T47D (cell line): Measurements from ENCODE around the gene GRM3.
"Not testable (repeated sequence)": the region's sequence is repeated elsewhere in the genome, so short reads cannot be mapped to it uniquely, and the experiment has no call there.

ENCODE experiments used
- DNase-seq, 2 experiments: peaks; one replicate each; pipeline versions ENCODE4 v3.0.0 to v3.0.0-alpha.2; 2011 to 2012; ENCODE audit warnings: low read depth in 1 of 2, low spot score in 1 of 2
- JUND ChIP-seq: IDR thresholded peaks from 2 replicates; pipeline ENCODE4 v1.6.1; 2012; ENCODE audit warnings: low read depth
- in situ Hi-C: cut with HindIII; loops from 2 replicates; pipeline ENCODE4 v1.10.0; 2016; ENCODE audit warnings: low sequenced_read_pairs, low pct_unique_long_range_greater_than_20kb

GRM3 gene

GRCh38 chr7:86643561-86644281 lies at the start of gene GRM3:
Gene GRM3, plus strand, starts transcription at chr7:86643909. Its CDS starts 121,237 bp downstream, at chr7:86765146.
- DNase-seq: no peak
- in situ Hi-C loops: no loop called here
- TF ChIP-seq JUND: no peak

- DNase-seq: peak in 1 of 2 experiments; percentile 73
- in situ Hi-C loops: no loop called here
- no peak for TF ChIP-seq JUND
Observed at GRCh38 chr7:86598311-86598710, 45.4 kb upstream of the GRM3 start.

DNA sequence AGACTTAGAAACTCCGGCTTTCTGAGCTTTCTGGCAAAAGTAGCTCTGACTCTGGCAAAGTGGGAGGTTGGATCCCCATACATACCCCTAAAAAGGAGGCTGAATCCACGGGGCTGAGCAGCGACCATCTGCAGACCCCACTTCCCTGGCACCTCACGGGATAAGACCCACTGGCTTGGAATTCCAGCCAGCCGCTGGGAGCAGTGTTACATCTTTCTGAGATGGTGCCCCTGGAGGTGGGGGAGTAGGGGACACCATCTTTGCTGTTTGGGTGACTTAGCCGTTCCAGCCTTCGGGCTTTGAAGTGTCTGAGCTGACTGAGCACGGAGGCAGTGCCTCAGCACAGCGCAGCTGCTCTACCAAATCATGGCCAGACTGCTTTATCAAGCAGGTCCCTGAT lies 45.0 kb upstream of the GRM3 start:
- no peak for DNase-seq
- in situ Hi-C loops: no loop called here
- no peak for TF ChIP-seq JUND

- no peak for TF ChIP-seq JUND
- in situ Hi-C loops: no loop called here
- peak in 1 of 2 experiments; percentile 23 for DNase-seq
Observed at GRCh38 chr7:86600506-86601290, 43.0 kb upstream of the GRM3 start.

GRCh38 chr7:86615711-86616110 lies 28.0 kb upstream of the GRM3 start:
- peak in 1 of 2 experiments; percentile 19 for DNase-seq
- in situ Hi-C loops: not testable (repeated sequence)

GRCh38 chr7:86644282-86645224 lies 844 bp downstream of the GRM3 start:
- no peak for DNase-seq
- no peak for TF ChIP-seq JUND
- in situ Hi-C loops: no loop called here

DNA sequence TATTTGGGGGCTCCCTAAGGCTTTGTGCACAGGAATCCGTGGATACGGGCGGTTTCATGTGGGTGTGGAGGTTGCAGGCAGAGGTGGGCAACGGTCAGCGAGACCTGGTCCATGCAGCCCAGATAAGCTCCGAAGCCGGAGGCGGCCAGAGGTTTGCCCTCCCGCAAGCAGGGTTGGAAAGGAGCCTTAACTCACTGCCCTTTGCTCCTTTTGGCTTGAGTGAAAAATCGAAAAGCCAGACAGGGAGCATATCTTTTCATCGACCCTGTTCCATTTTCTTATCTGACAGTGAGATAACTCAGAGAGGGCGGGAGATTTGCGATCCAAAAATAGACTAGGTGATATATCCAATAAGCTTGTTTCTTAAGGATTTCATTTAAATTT lies 1.5 kb downstream of the GRM3 start:
- in situ Hi-C loops: no loop called here
- TF ChIP-seq JUND: no peak
- no peak for DNase-seq

DNA sequence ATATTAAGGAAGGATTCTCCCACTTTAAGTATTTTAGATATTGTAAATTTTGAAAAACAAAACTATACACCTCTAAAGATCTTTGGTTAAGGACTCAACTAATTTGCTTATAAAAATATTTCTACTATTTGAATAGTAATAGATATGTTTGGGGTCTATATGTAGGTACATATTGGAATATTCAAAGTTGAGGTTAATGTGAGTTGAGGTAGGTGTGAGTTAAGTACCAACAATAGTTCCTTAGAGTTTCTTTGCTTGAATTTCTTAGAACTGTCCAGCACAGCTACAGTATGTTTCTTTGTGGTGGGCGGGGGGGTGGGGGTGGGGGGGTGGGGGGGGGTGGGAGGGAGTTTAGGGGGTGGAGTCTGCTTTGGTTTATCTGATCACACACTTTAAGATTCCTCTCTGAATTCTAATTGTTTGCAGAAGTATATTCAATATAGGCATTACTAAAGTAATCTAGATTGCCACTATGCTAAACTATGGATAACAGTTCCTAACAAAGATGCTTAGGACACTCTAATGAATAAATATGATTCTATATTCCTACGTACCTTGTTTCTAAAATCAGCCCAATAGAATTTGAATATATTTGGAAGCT lies 2.1 kb downstream of the GRM3 start:
- no peak for TF ChIP-seq JUND
- in situ Hi-C loops: no loop called here
- no peak for DNase-seq

GRCh38 chr7:86647385-86648094 lies 3.8 kb downstream of the GRM3 start:
- TF ChIP-seq JUND: no peak
- in situ Hi-C loops: no loop called here
- DNase-seq: no peak

GRCh38 chr7:86648169-86648568 lies 4.5 kb downstream of the GRM3 start:
- no peak for TF ChIP-seq JUND
- DNase-seq: no peak
- in situ Hi-C loops: no loop called here

- no peak for TF ChIP-seq JUND
Observed at GRCh38 chr7:86653919-86654659, 10.4 kb downstream of the GRM3 start.

DNA sequence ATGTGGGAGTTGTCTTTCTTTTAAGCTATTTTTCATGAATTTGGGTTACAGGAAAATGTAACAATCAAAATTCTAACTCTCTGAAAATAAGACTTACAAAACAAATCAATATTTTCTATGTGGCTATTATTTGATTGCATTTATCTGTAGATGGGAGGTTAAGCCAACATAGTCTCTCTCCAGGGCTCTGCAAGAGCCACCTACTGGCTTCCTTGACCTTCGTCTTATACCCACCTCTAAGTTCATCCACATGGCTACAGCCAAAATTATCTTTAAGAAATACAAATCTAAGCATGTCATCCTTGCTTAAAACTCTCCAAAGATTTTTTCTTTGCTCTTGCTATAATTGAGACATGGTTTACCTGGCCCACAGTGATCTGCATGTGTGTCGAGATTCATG lies 14.2 kb downstream of the GRM3 start:
- in situ Hi-C loops: no loop called here
- no peak for TF ChIP-seq JUND
- no peak for DNase-seq

More at GRCh38 chr7:86653919-86654659, 10.4 kb downstream of the GRM3 start:
- in situ Hi-C loops: no loop called here
- DNase-seq: peak in 1 of 2 experiments; percentile 32
